ENCODE data around the gene PFKM.

- TF ChIP-seq CTCF (conservative IDR thresholded peaks at IDR 0.05; ENCODE audit: low read depth, low read length) = no peak
- TF ChIP-seq POLR2A (IDR thresholded peaks at IDR 0.05; ENCODE audit: low read depth, low read length) = no peak
These were observed 61.8 kb downstream of the PFKM start for GRCh38 chr12:48180857-48181495.
